Dendritic cell treated with granulocyte-macrophage colony-stimulating factor and Interleukin-4, amounts not matched to agents 40 ng/mL and 50 ng/mL, for 4 days (primary cell): ENCODE results near the gene SH3GLB1.

Experiments used
- H3K27ac Mint-ChIP-seq: one replicate; pipeline ENCODE4 v1.8.0; 2022; ENCODE audit warnings: mild to moderate bottlenecking, mixed read lengths
- H3K27me3 Mint-ChIP-seq: one replicate; pipeline ENCODE4 v1.8.0; 2022; ENCODE audit warnings: mild to moderate bottlenecking, mixed read lengths
- H3K36me3 Mint-ChIP-seq: one replicate; pipeline ENCODE4 v1.8.0; 2022; ENCODE audit warnings: low read depth, mixed read lengths
- H3K4me1 Mint-ChIP-seq: one replicate; pipeline ENCODE4 v1.8.0; 2022; ENCODE audit warnings: low read depth, mixed read lengths
- H3K4me3 Mint-ChIP-seq: one replicate; pipeline ENCODE4 v1.8.0; 2022; ENCODE audit warnings: mild to moderate bottlenecking, moderate library complexity, mixed read lengths
- H3K9me3 Mint-ChIP-seq: one replicate; pipeline ENCODE4 v1.8.0; 2022; ENCODE audit warnings: mixed read lengths
- intact Hi-C: fragments of 100-400 bp; cut with micrococcal nuclease; formaldehyde crosslinking; loops from one replicate; pipeline ENCODE4 v1.15.0; 2022

The SH3GLB1 gene

GRCh38 chr1:86795316-86795715, 90.9 kb downstream of the SH3GLB1 start:
- Mint-ChIP-seq H3K36me3 (no peaks in the 10 kb centered on the region), H3K27ac (no peak overlapping the region), H3K27me3 (no peaks in the 10 kb centered on the region), H3K4me1 (peaks cover 17% of the 10 kb centered on the region), H3K9me3 (no peaks in the 10 kb centered on the region), H3K4me3 (no peak overlapping the region)
- intact Hi-C loops = no loop called here
